GM18511 (cell line): ENCODE measurements around the gene HSD17B8.

Experiments
- ATAC-seq: cut with Tn5 transposase; IDR thresholded peaks from one replicate; pipeline ENCODE4 v1.9.1; 2021; ENCODE audit warnings: mild to moderate bottlenecking, moderate library complexity; ENCODE audit not compliant: unreplicated experiment

HSD17B8 gene

GRCh38 chr6:33236328-33236727, 31.9 kb downstream of the HSD17B8 start:
- ATAC-seq: no peak

DNA sequence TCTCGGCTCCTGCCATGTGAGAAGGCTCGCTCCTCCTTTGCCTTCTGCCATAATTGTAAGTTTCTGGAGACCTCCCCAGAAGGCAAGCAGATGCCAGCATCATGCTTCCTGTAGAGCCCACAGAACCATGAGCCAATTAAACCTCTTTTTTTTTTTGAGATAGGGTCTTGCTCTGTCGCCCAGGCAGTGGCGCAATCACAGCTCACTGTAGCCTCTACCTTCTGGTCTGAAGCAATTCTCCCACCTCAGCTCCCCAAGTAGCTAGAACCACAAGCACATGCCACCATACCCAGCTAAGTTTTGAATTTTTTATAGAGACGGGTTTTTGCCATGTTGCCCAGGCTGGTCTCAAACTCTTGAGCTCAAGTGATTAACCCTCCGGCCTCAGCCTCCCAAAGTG, 32.4 kb downstream of the HSD17B8 start:
- ATAC-seq: no peak

DNA sequence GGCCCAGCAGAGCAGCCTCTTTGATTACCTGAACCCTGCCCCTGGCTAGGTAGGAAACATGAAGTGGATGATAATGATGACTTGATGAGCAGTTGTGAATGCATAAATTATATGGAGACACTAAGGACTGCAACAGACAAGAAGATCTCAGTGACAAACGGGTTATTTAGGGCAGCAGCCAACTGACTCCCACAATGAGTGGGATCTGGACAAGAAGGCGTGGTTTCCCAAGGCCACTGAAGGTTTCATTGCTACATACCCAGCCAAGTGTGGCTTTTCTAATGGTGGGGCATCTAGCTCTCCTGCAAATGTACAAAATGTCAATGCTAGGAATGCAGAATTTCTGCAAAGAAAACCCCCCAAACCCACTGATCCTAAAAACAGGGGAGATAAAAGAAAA, 33.3 kb downstream of the HSD17B8 start:
- ATAC-seq: no peak

GRCh38 chr6:33241968-33242367, 37.5 kb downstream of the HSD17B8 start:
- ATAC-seq: no peak

DNA sequence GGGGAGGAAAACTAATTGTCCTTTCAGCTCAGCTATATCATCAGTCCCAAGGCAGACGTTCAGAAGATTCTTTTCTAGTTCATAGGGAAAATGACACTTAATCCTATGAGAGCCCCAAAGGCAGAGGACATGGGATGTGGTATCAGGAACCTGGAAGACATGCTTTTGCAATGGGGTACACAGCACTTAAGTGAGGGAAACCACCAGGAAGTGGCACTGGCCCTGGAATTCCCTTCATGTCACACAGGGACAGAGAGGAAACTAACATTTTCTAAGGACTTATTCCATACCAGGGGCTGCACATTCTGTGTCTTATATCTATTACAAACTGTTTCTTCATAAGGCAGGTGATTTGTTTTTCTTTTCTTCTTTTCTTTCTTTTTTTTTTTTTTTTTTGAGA, 39.0 kb downstream of the HSD17B8 start:
- no peak for ATAC-seq

DNA sequence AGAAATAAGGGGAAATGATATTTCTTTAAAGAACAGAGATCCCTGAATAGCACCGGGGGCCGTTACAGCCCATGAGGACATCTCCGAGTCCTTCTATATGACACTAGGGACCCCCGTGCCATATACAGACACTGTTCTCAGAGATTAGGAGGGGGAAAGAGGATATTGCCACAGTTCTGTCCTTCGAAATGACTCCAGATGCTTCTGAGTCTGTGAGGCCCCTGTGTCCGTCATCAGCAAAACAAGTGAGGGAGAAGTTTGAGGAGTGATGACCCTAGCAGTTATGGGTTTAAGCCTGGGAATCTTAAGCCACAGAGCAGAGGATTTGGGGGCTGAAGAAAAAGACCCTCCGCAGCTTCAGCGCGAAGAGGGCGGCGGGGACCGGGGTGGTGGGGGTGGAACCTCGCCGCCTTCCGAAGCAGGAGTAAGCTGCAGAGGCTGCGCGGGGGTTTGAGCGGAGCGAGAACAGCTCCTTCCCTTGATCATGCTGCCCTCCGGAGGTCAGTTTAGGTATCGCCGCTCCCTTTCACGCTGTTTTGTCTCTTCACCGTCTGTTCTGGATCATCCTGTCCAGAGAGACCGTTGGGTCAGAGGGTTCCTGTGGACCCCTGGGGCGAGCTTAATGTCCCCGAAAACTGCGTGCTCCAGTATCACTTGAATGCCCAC, 43.7 kb downstream of the HSD17B8 start:
- peak; percentile 43 for ATAC-seq

GRCh38 chr6:33248643-33248931, 44.1 kb downstream of the HSD17B8 start:
- ATAC-seq: peak; percentile 14

DNA sequence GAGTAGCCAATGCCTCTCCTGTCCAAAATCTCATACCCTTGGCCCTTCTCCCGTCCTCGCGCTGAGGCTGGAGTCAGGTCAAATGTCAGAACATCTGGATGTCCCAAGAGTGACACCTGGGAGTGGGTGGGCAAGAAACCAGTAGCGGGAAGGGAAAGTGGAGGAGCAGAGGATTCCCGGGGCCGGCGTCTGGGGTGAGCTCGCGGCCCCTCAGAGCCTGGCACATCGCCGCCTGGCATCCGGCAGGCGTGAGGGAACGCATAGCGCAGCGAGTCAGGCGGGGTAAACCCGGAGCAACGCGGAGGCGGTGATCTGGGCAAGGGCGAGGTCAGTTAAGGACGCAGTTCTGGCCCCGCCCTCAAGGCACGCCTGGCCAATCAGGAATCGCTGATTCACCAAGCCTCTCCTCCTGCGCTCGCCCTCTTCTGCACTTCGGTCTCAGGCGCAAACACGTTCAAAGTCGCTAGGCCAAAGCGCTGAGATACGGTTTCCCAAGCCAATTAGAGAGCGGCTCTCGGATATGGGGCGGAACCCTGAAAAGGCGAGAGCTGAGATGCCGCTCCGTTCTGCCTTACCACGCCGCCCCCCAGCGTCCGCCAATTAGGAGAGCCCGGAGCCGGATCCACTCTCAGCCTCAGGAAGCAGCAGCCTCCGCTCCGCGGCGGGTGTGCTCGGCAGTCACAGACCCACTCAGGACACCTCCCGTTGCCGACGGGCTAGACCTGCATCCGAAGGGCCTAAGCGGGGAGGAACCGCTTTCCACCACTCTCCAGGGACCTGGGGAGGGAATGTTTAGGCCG, 44.7 kb downstream of the HSD17B8 start:
- peak; percentile 90 for ATAC-seq

- ATAC-seq: no peak
Measured at GRCh38 chr6:33249732-33250630, 45.5 kb downstream of the HSD17B8 start.

DNA sequence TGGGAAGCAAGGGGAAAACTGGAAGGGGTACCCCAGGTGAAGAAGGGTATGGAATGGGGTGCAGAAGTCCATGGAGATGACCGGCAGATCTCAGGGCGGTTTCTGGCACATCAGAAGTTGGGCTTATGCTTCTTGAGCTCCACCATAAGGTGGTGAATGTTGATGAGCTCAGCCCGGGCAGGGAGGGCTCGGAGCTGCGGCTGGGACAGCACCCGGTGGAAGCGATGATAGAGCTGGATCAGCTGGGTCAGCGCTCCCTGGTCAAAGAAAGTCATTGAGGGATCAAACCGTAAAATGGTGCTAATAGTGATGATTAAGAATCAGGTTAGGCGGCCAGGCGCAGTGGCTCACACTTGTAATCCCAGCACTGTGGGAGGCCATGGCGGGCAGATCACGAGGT, 46.3 kb downstream of the HSD17B8 start:
- no peak for ATAC-seq

DNA sequence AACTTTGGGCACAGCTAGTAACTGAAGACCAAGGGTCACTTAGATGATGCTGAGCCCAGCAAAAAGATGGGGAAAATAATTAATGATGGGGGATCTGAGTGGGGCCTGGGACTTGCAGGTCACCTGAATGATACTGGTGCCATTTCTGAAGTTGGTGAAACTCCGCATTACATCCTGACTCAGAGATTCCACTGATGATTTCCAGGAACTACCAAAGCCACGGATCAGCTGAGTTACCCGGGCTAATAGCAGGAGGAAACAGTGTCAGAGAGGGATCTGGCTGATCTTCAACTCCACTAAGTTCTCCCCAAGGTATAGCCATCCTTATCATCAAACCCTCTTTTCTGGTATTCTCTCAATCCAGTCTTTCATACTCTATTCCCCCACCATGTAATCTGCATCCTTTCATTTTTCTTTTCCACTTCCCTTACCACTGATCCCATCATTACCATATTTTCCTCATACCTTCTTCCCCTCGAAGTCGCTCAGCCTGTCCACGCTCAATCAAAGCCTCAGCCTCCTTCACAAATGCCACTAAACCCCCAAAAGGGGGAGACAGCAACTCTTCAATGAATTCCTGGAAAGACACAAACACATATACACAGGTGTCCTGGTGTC, 47.0 kb downstream of the HSD17B8 start:
- no peak for ATAC-seq

DNA sequence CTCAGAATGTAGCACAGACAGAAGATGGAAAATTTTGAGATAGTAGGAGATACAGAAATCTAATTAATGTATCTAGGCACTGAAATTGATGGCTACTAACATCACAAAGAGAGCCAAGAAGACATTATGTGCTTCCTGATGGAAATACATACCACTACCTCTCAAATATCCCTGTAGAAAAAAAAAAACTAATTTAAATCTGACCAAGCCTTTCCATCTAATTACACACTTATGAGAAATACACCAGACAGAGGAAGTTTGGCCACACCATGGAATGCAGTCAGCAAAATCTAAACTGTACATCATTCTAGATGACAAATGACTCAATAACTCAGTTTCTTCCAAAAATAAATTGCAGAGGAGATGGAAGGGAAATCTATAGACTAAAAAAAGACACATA, 48.3 kb downstream of the HSD17B8 start:
- no peak for ATAC-seq

GRCh38 chr6:33254591-33254990, 50.1 kb downstream of the HSD17B8 start:
- ATAC-seq: no peak
